Testis (tissue), 3 donors: ENCODE measurements around the gene TMEM212. TPM values are rescaled to one million over a fixed set of nuclear protein-coding genes. Genes with fewer than 3 reads are reported as not detected.

Experiments used
- DNase-seq: peaks from one replicate; pipeline ENCODE4 v3.0.0-alpha.2; 2019
- H3K27ac ChIP-seq, 2 donors: fragments of 200-600 bp; sonication (generic); one replicate each; pipeline ENCODE4 v1.5.1; 2019
- H3K27me3 ChIP-seq: fragments of 200-600 bp; sonication (generic); one replicate; pipeline ENCODE4 v1.5.1; 2019
- H3K36me3 ChIP-seq: fragments of 200-600 bp; sonication (generic); one replicate; pipeline ENCODE4 v1.5.1; 2017; ENCODE audit warnings: low read depth; ENCODE audit errors: missing control alignments
- H3K4me1 ChIP-seq: fragments of 200-600 bp; sonication (generic); one replicate; pipeline ENCODE4 v1.5.1; 2019
- H3K4me3 ChIP-seq, 2 donors: fragments of 200-600 bp; sonication (generic); one replicate each; pipeline ENCODE4 v1.5.1; 2017 to 2019
- H3K9me3 ChIP-seq: fragments of 200-600 bp; sonication (generic); one replicate; pipeline ENCODE4 v1.5.1; 2017
- POLR2A ChIP-seq: fragments of 450-650 bp; IDR thresholded peaks from one replicate; pipeline ENCODE4 v1.6.1; 2017; ENCODE audit warnings: antibody characterized with exemption, mild to moderate bottlenecking, moderate library complexity
- WGBS, 2 donors: methylation state at CpG; one replicate each; pipeline ENCODE4 v1.1.5; 2018; 5-methylcytosine and 5-hydroxymethylcytosine counted together
- intact Hi-C: fragments of 100-400 bp; cut with DNase I; formaldehyde crosslinking; loops from one replicate; pipeline ENCODE4 v1.15.1; 2023; ENCODE audit warnings: low total_unique reads
- polyA plus RNA-seq: library from polyadenylated mRNA; stranded (reverse); fragments of 350-450 nt; fragmentation: Illumina TruSeq; extraction: RNeasy Lipid Tissue Mini Kit (QIAGEN cat#74804); gene quantifications from one replicate; pipeline ENCODE4 v1.2.3, GENCODE V29; 2014; ENCODE audit warnings: low read depth, low replicate concordance; ENCODE audit not compliant: insufficient read depth
- total RNA-seq, 2 donors: library from RNA; depleted of rRNA; stranded (reverse); fragments of >200 nt; gene quantifications; one replicate each; pipeline ENCODE4 v1.2.3, GENCODE V29; 2016
- TF ChIP-seq, protein P1 (sequence below), 3 experiments: fragments of 450-650 bp in 2 of 3; fragments of 200-600 bp in 1 of 3; sonication (generic) in 1 of 3; IDR thresholded peaks; one replicate each; pipeline ENCODE4 v1.5.1; 2016 to 2019; ENCODE audit warnings: antibody characterized with exemption in 3 of 3, mild to moderate bottlenecking in 2 of 3, moderate library complexity in 1 of 3

The TMEM212 gene
- total and polyA plus RNA-seq, 3 donors from 2014 or later = 1.8 to 4.3 (median 2.5) TPM

DNA sequence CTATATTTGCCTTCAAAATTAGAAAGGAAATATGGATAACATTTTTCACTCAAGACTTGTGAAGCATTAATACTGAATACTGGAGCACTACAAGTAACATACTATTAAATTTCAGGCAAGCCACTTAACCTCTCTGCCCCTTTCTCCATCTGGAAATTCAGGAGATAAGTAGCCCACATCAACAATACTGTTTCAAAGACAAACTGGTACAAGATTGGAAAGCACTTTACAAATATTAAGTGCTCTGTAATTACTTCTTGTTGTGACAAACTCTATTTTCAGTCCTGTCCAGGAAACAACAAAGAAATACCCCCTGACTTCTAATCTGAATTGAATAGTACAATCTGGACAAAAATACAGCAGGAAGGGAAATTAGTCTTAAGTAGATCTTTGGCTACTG lies 49.3 kb downstream of the TMEM212 start:
- Histone ChIP-seq H3K36me3 (no peaks in the 10 kb centered on the region), H3K4me1 (no peaks in the 10 kb centered on the region), H3K27me3 (no peaks in the 10 kb centered on the region), H3K4me3 (no peak overlapping the region), H3K9me3 (no peaks in the 10 kb centered on the region), H3K27ac (no peak overlapping the region)
- TF ChIP-seq POLR2A = no peak
- TF ChIP-seq, protein P1, sequence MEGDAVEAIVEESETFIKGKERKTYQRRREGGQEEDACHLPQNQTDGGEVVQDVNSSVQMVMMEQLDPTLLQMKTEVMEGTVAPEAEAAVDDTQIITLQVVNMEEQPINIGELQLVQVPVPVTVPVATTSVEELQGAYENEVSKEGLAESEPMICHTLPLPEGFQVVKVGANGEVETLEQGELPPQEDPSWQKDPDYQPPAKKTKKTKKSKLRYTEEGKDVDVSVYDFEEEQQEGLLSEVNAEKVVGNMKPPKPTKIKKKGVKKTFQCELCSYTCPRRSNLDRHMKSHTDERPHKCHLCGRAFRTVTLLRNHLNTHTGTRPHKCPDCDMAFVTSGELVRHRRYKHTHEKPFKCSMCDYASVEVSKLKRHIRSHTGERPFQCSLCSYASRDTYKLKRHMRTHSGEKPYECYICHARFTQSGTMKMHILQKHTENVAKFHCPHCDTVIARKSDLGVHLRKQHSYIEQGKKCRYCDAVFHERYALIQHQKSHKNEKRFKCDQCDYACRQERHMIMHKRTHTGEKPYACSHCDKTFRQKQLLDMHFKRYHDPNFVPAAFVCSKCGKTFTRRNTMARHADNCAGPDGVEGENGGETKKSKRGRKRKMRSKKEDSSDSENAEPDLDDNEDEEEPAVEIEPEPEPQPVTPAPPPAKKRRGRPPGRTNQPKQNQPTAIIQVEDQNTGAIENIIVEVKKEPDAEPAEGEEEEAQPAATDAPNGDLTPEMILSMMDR (IDR thresholded peaks at IDR 0.05) = no peak
- intact Hi-C loops = no loop called here
- no peak for DNase-seq

DNA sequence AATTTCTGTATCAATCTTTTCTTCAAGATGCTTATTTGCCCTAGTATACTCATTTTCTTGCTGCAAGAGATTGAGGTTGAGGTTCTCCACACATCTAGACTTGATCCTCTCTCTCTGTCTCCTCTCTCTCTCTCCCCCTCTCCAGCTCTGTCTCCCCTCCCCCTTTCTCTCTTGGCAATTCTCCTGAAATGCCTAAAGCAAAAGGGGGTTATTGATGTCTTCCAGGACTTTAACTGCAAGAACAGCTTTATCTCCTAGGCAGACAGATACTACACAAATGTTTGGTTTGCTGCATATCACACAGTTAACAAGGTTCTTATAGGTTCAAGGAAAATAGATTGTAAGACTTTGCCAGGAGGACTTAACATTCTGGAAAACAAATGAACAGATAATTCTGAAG lies 52.1 kb downstream of the TMEM212 start:
- TF ChIP-seq, protein P1 (IDR thresholded peaks at IDR 0.05) = no peak
- TF ChIP-seq POLR2A = no peak

DNA sequence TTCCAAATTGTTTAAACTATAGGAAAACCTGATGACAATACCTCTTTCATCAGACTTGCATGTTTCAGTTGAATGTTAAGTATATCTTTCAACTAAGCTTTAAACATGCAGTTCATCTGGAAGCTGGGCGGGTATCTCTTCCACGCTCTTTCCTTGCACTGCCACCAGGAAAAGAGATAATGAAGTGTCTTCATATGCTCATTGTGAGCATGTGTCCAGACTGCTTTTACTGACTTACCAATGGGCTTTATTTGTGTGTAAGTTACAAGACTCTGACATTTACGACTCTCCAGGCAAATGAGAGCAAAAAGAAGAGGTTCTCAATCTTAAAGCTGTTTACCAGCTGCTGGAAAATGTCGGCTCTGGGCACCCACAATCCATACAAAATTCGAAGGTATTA lies 52.8 kb downstream of the TMEM212 start:
- intact Hi-C loops = no loop called here
- Histone ChIP-seq H3K4me1 (no peaks in the 10 kb centered on the region), H3K9me3 (no peaks in the 10 kb centered on the region), H3K27ac (no peak overlapping the region), H3K36me3 (no peaks in the 10 kb centered on the region), H3K27me3 (no peaks in the 10 kb centered on the region), H3K4me3 (no peak overlapping the region)
- no peak for DNase-seq
- TF ChIP-seq, protein P1 (IDR thresholded peaks at IDR 0.05) = no peak
- TF ChIP-seq POLR2A = no peak
- 75 to 76% methylated on average over 5 of the region's 5 CpGs for WGBS, 2 donors

More for the DNA sequence above, 52.1 kb downstream of the TMEM212 start:
- no peaks in the 10 kb centered on the region for H3K9me3 ChIP-seq
- no peaks in the 10 kb centered on the region for H3K4me1 ChIP-seq
- intact Hi-C loops = no loop called here
- H3K36me3 ChIP-seq = no peaks in the 10 kb centered on the region
- no peaks in the 10 kb centered on the region for H3K27me3 ChIP-seq
- H3K4me3 ChIP-seq = no peak overlapping the region
- DNase-seq = no peak
- H3K27ac ChIP-seq = no peak overlapping the region

DNA sequence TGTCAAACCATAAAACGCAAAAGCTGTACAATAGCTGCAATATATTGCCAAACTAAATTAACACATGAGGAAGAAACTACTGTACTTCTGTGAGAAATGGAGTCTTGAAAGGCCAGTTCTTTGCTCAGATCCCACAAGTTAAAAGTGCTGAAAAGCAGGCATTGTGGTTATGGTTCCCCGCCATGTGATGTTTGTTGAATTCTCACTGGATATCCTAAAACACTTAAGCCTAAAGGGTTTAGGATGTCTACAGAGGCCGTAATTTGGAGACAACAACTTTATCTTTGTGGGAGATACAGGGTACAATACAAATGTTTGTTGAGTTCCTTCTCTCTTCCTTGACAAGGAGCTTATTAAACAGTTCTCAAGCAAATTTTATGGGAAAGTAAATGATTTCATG lies 53.2 kb downstream of the TMEM212 start:
- intact Hi-C loops = no loop called here
- 85 to 86% methylated on average over 3 of the region's 3 CpGs for WGBS, 2 donors
- no peaks in the 10 kb centered on the region for H3K27me3 ChIP-seq

DNA sequence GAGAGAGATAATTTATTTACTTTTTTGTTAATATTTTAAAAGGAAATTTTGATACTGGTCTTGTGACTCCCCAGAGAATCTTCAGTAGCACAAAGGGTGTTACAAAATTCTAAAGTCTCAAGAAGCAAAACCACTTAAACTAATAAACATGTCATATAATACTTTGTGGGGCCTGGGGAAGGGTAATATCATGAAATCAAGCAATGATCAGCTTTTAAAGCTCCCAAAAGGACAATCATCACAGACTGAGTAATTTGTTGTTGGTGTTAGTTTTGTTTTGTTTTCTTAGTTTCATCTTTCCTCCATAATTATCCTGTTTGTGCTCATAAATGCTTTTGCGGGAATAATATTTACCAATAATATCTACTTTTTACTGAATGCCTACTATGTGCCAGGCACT lies 55.0 kb downstream of the TMEM212 start:
- 88 to 100% methylated on average over 1 of the region's 1 CpG for WGBS, 2 donors
- no peak overlapping the region for H3K27ac ChIP-seq
- H3K4me1 ChIP-seq = no peaks in the 10 kb centered on the region
- H3K27me3 ChIP-seq = no peaks in the 10 kb centered on the region
- no peak for DNase-seq
- no peaks in the 10 kb centered on the region for H3K9me3 ChIP-seq
- no peaks in the 10 kb centered on the region for H3K36me3 ChIP-seq
- TF ChIP-seq, protein P1 (IDR thresholded peaks at IDR 0.05) = no peak
- no peak for TF ChIP-seq POLR2A
- intact Hi-C loops = no loop called here
- no peak overlapping the region for H3K4me3 ChIP-seq

More for the DNA sequence above, 53.2 kb downstream of the TMEM212 start:
- Histone ChIP-seq H3K36me3 (no peaks in the 10 kb centered on the region), H3K9me3 (no peaks in the 10 kb centered on the region), H3K27ac (no peak overlapping the region), H3K4me1 (no peaks in the 10 kb centered on the region), H3K4me3 (no peak overlapping the region)
- no peak for DNase-seq
- TF ChIP-seq, protein P1 (IDR thresholded peaks at IDR 0.05) = no peak
